Activated B cell treated with CpG ODN at 0.5 μM for 24 hours (primary cell): ENCODE data around the gene CNBP. TPM values are rescaled to one million over a fixed set of nuclear protein-coding genes. Genes with fewer than 3 reads are reported as not detected.

Experiments
- ATAC-seq: fragments of 200-7000 bp; cut with Tn5 transposase; one replicate; pipeline ENCODE4 v1.10.0; 2021; ENCODE audit warnings: low read depth, mild to moderate bottlenecking, moderate library complexity
- CTCF ChIA-PET: fragments of 350-600 bp; sonication (Branson Sonifier 250); formaldehyde crosslinking; loops from one replicate; lab custom pipeline; 2021; ENCODE audit warnings: antibody characterized with exemption; lab: Charles Lee
- POLR2A ChIA-PET: fragments of 350-600 bp; sonication (Branson Sonifier 250); formaldehyde crosslinking; loops from one replicate; lab custom pipeline; 2021; ENCODE audit warnings: antibody characterized with exemption; lab: Charles Lee
- DNase-seq: peaks from one replicate; pipeline ENCODE4 v3.0.0; 2022
- H3K27ac Mint-ChIP-seq: one replicate; pipeline ENCODE4 v1.8.0; 2020; ENCODE audit warnings: mixed read lengths
- H3K27me3 Mint-ChIP-seq: one replicate; pipeline ENCODE4 v1.8.0; 2021; ENCODE audit warnings: mixed read lengths
- H3K36me3 Mint-ChIP-seq: one replicate; pipeline ENCODE4 v1.8.0; 2021; ENCODE audit warnings: low read depth, mixed read lengths
- H3K4me1 Mint-ChIP-seq: one replicate; pipeline ENCODE4 v1.8.0; 2021; ENCODE audit warnings: mixed read lengths
- H3K4me3 Mint-ChIP-seq: one replicate; pipeline ENCODE4 v1.8.0; 2020; ENCODE audit warnings: mild to moderate bottlenecking, mixed read lengths
- H3K9me3 Mint-ChIP-seq: one replicate; pipeline ENCODE4 v1.8.0; 2020; ENCODE audit warnings: mixed read lengths
- intact Hi-C: fragments of 100-400 bp; cut with micrococcal nuclease; formaldehyde crosslinking; loops from one replicate; pipeline ENCODE4 v1.15.1; 2024
- total RNA-seq: library from RNA; stranded (reverse); gene quantifications from 2 replicates; pipeline ENCODE4 v1.2.3, GENCODE V29; 2022
- TF ChIP-seq, protein P1 (sequence below): fragments of 200-600 bp; IDR thresholded peaks from one replicate; pipeline ENCODE4 v1.8.0; 2022; ENCODE audit warnings: antibody characterized with exemption, mild to moderate bottlenecking

Gene CNBP
- total RNA-seq, 1 donor from 2014 or later = 281 TPM

GRCh38 chr3:129126726-129127280 lies 56.9 kb downstream of the CNBP start:
- TF ChIP-seq, protein P1, sequence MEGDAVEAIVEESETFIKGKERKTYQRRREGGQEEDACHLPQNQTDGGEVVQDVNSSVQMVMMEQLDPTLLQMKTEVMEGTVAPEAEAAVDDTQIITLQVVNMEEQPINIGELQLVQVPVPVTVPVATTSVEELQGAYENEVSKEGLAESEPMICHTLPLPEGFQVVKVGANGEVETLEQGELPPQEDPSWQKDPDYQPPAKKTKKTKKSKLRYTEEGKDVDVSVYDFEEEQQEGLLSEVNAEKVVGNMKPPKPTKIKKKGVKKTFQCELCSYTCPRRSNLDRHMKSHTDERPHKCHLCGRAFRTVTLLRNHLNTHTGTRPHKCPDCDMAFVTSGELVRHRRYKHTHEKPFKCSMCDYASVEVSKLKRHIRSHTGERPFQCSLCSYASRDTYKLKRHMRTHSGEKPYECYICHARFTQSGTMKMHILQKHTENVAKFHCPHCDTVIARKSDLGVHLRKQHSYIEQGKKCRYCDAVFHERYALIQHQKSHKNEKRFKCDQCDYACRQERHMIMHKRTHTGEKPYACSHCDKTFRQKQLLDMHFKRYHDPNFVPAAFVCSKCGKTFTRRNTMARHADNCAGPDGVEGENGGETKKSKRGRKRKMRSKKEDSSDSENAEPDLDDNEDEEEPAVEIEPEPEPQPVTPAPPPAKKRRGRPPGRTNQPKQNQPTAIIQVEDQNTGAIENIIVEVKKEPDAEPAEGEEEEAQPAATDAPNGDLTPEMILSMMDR = no peak
- ChIA-PET CTCF (interaction anchor here (0.7 to 1.0 kb wide), 2 partner anchors 119 to 157 kb away, joined by 3 read pairs; no protein-coding TSS in a partner anchor), POLR2A (interaction anchor here (1.0 kb wide), 1 partner anchor 10 kb away, joined by 3 read pairs; no protein-coding TSS in a partner anchor)
- H3K36me3 Mint-ChIP-seq = peaks cover 43% of the 10 kb centered on the region
- no peak for ATAC-seq
- H3K4me3 Mint-ChIP-seq = no peak overlapping the region
- no peaks in the 10 kb centered on the region for H3K27me3 Mint-ChIP-seq
- DNase-seq = no peak
- peak overlapping the region; percentile 5 for H3K27ac Mint-ChIP-seq
- no peaks in the 10 kb centered on the region for H3K9me3 Mint-ChIP-seq
- intact Hi-C loops = no loop called here
- peaks cover 21% of the 10 kb centered on the region for H3K4me1 Mint-ChIP-seq

DNA sequence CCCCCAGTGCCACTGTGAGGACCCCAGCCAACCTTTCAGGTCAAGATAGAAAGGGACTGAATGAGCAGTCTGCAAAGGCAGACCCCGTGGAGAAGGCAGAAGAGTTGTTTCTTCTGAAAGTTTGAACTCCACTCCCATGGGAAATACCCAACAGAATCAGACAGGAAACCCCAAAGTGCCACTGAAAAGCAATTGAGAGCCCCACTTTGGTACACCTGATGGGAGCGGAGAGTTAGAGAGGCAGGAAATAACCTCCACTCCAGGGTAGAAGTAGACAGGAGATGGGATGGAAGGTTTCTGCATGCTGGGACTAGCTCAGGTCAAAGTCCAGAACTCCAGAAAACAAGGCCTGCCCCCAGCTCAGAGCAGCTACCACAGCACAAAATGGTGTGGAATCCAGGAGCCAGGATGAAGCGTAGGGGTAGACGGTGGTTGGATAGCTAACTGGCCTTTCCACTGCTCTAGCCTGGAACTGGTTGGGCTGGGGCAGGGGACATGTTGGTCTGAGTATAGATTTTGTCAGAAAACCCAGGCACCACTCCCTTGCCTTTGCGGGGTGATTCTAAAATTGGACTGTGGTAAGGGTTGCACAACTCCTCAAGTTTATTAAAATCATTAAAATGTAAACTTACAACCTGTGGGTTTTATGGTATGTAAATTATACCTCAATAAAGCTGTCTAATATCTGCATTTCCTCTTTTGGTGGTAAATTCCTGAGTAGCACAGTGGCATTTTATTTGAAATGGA lies 60.2 kb downstream of the CNBP start:
- ChIA-PET CTCF (interaction anchor here (1.5 kb wide), 1 partner anchor 153 kb away, joined by 6 read pairs; no protein-coding TSS in a partner anchor), POLR2A (interaction anchor here (1.0 to 5.7 kb wide), 5 partner anchors 40 to 453 kb away, joined by 4 to 39 read pairs (median 7); partner anchors contain the start of genes CNBP and COPG1)
- intact Hi-C loops = loop anchor here (1.0 to 5.0 kb wide), 3 partner anchors 151 to 989 kb away; no protein-coding TSS in a partner anchor
- Mint-ChIP-seq H3K36me3 (peaks cover 10% of the 10 kb centered on the region), H3K4me3 (peak overlapping the region; percentile 36), H3K9me3 (no peaks in the 10 kb centered on the region), H3K27ac (peak overlapping the region; percentile 64), H3K4me1 (peaks cover 43% of the 10 kb centered on the region), H3K27me3 (no peaks in the 10 kb centered on the region)
- no peak for ATAC-seq
- TF ChIP-seq, protein P1 = no peak
- no peak for DNase-seq

DNA sequence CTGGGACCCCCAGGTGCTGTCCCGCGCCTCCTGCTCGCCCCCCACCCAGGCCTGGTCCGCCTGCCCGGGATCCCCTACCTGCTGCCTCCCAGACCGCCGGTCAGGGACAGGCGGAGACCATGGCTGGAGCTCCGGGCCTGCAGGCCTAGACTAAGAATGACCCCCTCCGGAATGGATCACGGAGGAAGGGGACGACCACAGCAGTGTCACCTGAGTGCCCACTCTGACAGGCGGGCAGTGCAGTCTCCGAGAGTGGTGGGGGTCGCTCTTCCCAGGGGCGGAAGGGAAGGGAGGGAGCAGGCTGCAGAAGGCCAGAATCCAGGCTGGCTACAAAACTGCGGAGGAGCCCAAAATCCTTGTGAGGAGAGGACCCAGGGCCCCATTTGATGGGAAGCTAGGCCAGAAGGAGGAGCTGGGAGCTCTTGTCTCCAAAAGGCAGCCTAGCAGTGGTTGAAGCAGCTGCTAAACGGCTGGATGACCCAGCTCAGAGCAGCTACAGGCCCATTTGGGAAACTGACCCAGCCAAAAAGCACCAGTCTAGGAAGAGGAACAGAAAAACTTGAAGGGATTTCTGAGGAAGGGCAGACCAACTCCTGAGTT lies 61.2 kb downstream of the CNBP start:
- ChIA-PET POLR2A (interaction anchor here (0.6 to 5.7 kb wide), 16 partner anchors 9 to 442 kb away, joined by 3 to 39 read pairs (median 6); partner anchors contain the start of genes ACAD9, CNBP, COPG1 and IFT122), CTCF (interaction anchor here (1.5 to 3.7 kb wide), 4 partner anchors 70 to 194 kb away, joined by 3 to 21 read pairs (median 10); a partner anchor contains a TSS)
- Mint-ChIP-seq H3K4me3 (peak overlapping the region; percentile 83), H3K9me3 (no peaks in the 10 kb centered on the region), H3K27ac (peak overlapping the region; percentile 26), H3K36me3 (peaks cover 5% of the 10 kb centered on the region), H3K27me3 (no peaks in the 10 kb centered on the region), H3K4me1 (peaks cover 50% of the 10 kb centered on the region)
- ATAC-seq (no peak), DNase-seq (no peak)
- intact Hi-C loops = loop anchor here (1.0 to 5.0 kb wide), 3 partner anchors 150 to 990 kb away; no protein-coding TSS in a partner anchor
- TF ChIP-seq, protein P1 = no peak

- Mint-ChIP-seq H3K36me3 (peaks cover 10% of the 10 kb centered on the region), H3K9me3 (no peaks in the 10 kb centered on the region), H3K4me1 (peaks cover 50% of the 10 kb centered on the region), H3K4me3 (peak within 1 kb of the TSS; percentile 87), H3K27me3 (no peaks in the 10 kb centered on the region), H3K27ac (peak within 1 kb of the TSS; percentile 86)
- peak; percentile 71 for ATAC-seq
- ChIA-PET CTCF (interaction anchor here (0.7 to 3.7 kb wide), 6 partner anchors 40 to 195 kb away, joined by 3 to 21 read pairs (median 3); a partner anchor contains a TSS), POLR2A (interaction anchor here (0.6 to 5.7 kb wide), 19 partner anchors 9 to 441 kb away, joined by 3 to 39 read pairs (median 7); partner anchors contain the start of genes ACAD9, CNBP, COPG1 and HMCES)
- DNase-seq = peak; percentile 86
- intact Hi-C loops = loop anchor here (2.0 to 5.0 kb wide), 8 partner anchors 95 to 990 kb away; partner anchors contain the start of genes COPG1, HMCES and MBD4
- TF ChIP-seq, protein P1 = no peak
These were observed 61.8 kb downstream of the CNBP start, which contains the start of gene RAB43 for GRCh38 chr3:129121792-129122411. Gene RAB43, minus strand, starts transcription at chr3:129121804. Its CDS starts 315 bp downstream, at chr3:129121489.
